CD4-positive, alpha-beta T cell (primary cell): ENCODE results near the gene DMXL2. TPM values are rescaled to one million over a fixed set of nuclear protein-coding genes. Genes with fewer than 3 reads are reported as not detected.
"Not testable (repeated sequence)": the region's sequence is repeated elsewhere in the genome, so short reads cannot be mapped to it uniquely, and the experiment has no call there.

ENCODE experiments used
- ATAC-seq: fragments of 200-7000 bp; cut with Tn5 transposase; one replicate; pipeline ENCODE4 v1.10.0; 2022; ENCODE audit warnings: mild to moderate bottlenecking; ENCODE audit not compliant: poor library complexity
- CTCF ChIA-PET: fragments of 350-600 bp; sonication (Branson Sonifier 250); formaldehyde crosslinking; loops from one replicate; lab custom pipeline; 2021; ENCODE audit warnings: antibody characterized with exemption, inconsistent platforms; lab: Charles Lee
- POLR2A ChIA-PET: fragments of 350-600 bp; sonication (Branson Sonifier 250); formaldehyde crosslinking; loops from one replicate; lab custom pipeline; 2021; ENCODE audit warnings: antibody characterized with exemption, inconsistent platforms; lab: Charles Lee
- DNase-seq, 14 experiments: peaks; one replicate each; pipeline ENCODE4 v3.0.0-alpha.2; 2013 to 2020; ENCODE audit warnings: mixed read lengths in 2 of 14
- H3K27ac ChIP-seq, 2 donors: one replicate each; pipeline versions ENCODE4 v1.5.1 to v1.7.0; 2013; ENCODE audit warnings: low read length in 2 of 2, low read depth in 1 of 2, mild to moderate bottlenecking in 1 of 2
- H3K27me3 ChIP-seq, 2 experiments: 1 replicate in 1 of 2; 2 replicates in 1 of 2; pipeline versions ENCODE4 v1.6.1 to v1.7.0; 2013; ENCODE audit warnings: low read length in 2 of 2, control low read depth in 1 of 2, mild to moderate bottlenecking in 1 of 2, moderate library complexity in 1 of 2; ENCODE audit not compliant: insufficient read depth in 2 of 2, control insufficient read depth in 1 of 2
- H3K36me3 ChIP-seq: one replicate; pipeline ENCODE4 v1.6.1; 2013; ENCODE audit warnings: low read length, control low read depth; ENCODE audit not compliant: insufficient read depth
- H3K4me1 ChIP-seq: one replicate; pipeline ENCODE4 v1.6.1; 2013; ENCODE audit warnings: low read length, control low read depth; ENCODE audit not compliant: insufficient read depth
- H3K4me3 ChIP-seq: one replicate; pipeline ENCODE4 v1.5.1; 2013; ENCODE audit warnings: mild to moderate bottlenecking, low read length, moderate library complexity
- H3K9me3 ChIP-seq, 2 experiments: 1 replicate in 1 of 2; 2 replicates in 1 of 2; pipeline versions ENCODE4 v1.6.1 to v1.7.0; 2013; ENCODE audit warnings: low read length in 2 of 2, mild to moderate bottlenecking in 2 of 2, control low read depth in 1 of 2, moderate library complexity in 1 of 2; ENCODE audit not compliant: control insufficient read depth in 1 of 2, insufficient read depth in 1 of 2
- H3K27ac Mint-ChIP-seq: one replicate; pipeline ENCODE4 v1.8.0; 2020; ENCODE audit warnings: mixed read lengths
- H3K27me3 Mint-ChIP-seq: one replicate; pipeline ENCODE4 v1.8.0; 2021; ENCODE audit warnings: mixed read lengths
- H3K36me3 Mint-ChIP-seq: one replicate; pipeline ENCODE4 v1.8.0; 2021; ENCODE audit warnings: low read depth, mixed read lengths
- H3K4me1 Mint-ChIP-seq: one replicate; pipeline ENCODE4 v1.8.0; 2021; ENCODE audit warnings: low read depth, mixed read lengths
- H3K4me3 Mint-ChIP-seq: one replicate; pipeline ENCODE4 v1.8.0; 2020; ENCODE audit warnings: mild to moderate bottlenecking, mixed read lengths
- H3K9me3 Mint-ChIP-seq: one replicate; pipeline ENCODE4 v1.8.0; 2020; ENCODE audit warnings: mixed read lengths
- CTCF ChIP-seq: fragments of 200-600 bp; IDR thresholded peaks from one replicate; pipeline ENCODE4 v1.8.0; 2022; ENCODE audit warnings: antibody characterized with exemption, mild to moderate bottlenecking
- intact Hi-C, 2 experiments: fragments of 100-400 bp; cut with DNase I in 1 of 2; cut with micrococcal nuclease in 1 of 2; formaldehyde crosslinking; loops; one replicate each; pipeline versions ENCODE4 v1.15.1 to v1.9.0; 2023 to 2025; cut with DNase I, micrococcal nuclease
- total RNA-seq, 174 experiments: library from RNA in 2 of 174; stranded (reverse) in 2 of 174; gene quantifications; one replicate each; pipeline ENCODE4 v1.2.3 and lab custom pipeline; 2021 to 2026

DMXL2 gene
- total RNA-seq, 2 experiments from 2014 or later, result 4.7 to 5.5 TPM

GRCh38 chr15:51576286-51576850 lies 46.2 kb downstream of the DMXL2 start:
- no peaks in the 10 kb centered on the region for H3K4me1 ChIP-seq
- POLR2A ChIA-PET, result no interaction called here

GRCh38 chr15:51575775-51576174 lies 46.8 kb downstream of the DMXL2 start:
- H3K4me3 ChIP-seq, result no peak overlapping the region
- DNase-seq, result no peak
- intact Hi-C loops, result no loop called here
- Mint-ChIP-seq H3K4me1 (no peaks in the 10 kb centered on the region), H3K9me3 (peaks cover 11% of the 10 kb centered on the region), H3K27me3 (no peaks in the 10 kb centered on the region), H3K36me3 (peaks cover 27% of the 10 kb centered on the region), H3K4me3 (no peak overlapping the region), H3K27ac (no peak overlapping the region)
- ATAC-seq, result no peak
- no peaks in the 10 kb centered on the region for H3K4me1 ChIP-seq
- TF ChIP-seq CTCF, result no peak
- CTCF ChIA-PET, result no interaction called here
- no peaks in the 10 kb centered on the region for H3K36me3 ChIP-seq
- no peak overlapping the region for H3K27ac ChIP-seq
- POLR2A ChIA-PET, result no interaction called here
- no peaks in the 10 kb centered on the region for H3K9me3 ChIP-seq
- H3K27me3 ChIP-seq, result no peaks in the 10 kb centered on the region

More at GRCh38 chr15:51576286-51576850, 46.2 kb downstream of the DMXL2 start:
- Histone ChIP-seq H3K27ac (peak overlapping the region in 1 of 2 donors; percentile 42), H3K4me3 (no peak overlapping the region), H3K27me3 (no peaks in the 10 kb centered on the region), H3K36me3 (no peaks in the 10 kb centered on the region), H3K9me3 (no peaks in the 10 kb centered on the region)
- TF ChIP-seq CTCF, result no peak
- no peak overlapping the region for H3K4me3 Mint-ChIP-seq
- CTCF ChIA-PET, result no interaction called here
- H3K27me3 Mint-ChIP-seq, result no peaks in the 10 kb centered on the region
- intact Hi-C loops, result no loop called here
- H3K36me3 Mint-ChIP-seq, result peaks cover 21% of the 10 kb centered on the region
- peaks cover 7% of the 10 kb centered on the region for H3K9me3 Mint-ChIP-seq
- peak in 1 of 14 experiments; percentile 2 for DNase-seq
- H3K27ac Mint-ChIP-seq, result no peak overlapping the region
- ATAC-seq, result no peak
- no peaks in the 10 kb centered on the region for H3K4me1 Mint-ChIP-seq

- intact Hi-C loops, result not testable (repeated sequence)
Observed at GRCh38 chr15:51573352-51573751, 49.2 kb downstream of the DMXL2 start.

GRCh38 chr15:51568939-51569784 lies 53.4 kb downstream of the DMXL2 start:
- CTCF ChIA-PET, H3K4me3 ChIP-seq, H3K27ac ChIP-seq, H3K9me3 ChIP-seq, DNase-seq, H3K4me1 Mint-ChIP-seq, H3K4me3 Mint-ChIP-seq, POLR2A ChIA-PET, intact Hi-C loops, H3K4me1 ChIP-seq, H3K36me3 ChIP-seq, ATAC-seq, H3K27me3 Mint-ChIP-seq, H3K27ac Mint-ChIP-seq, H3K27me3 ChIP-seq: not testable (repeated sequence)
- Mint-ChIP-seq H3K9me3 (peaks cover 16% of the 10 kb centered on the region), H3K36me3 (peaks cover 32% of the 10 kb centered on the region)

More at GRCh38 chr15:51573352-51573751, 49.2 kb downstream of the DMXL2 start:
- CTCF ChIA-PET, H3K4me3 Mint-ChIP-seq, ATAC-seq, H3K27ac Mint-ChIP-seq, H3K27me3 ChIP-seq, H3K27ac ChIP-seq, H3K36me3 ChIP-seq, POLR2A ChIA-PET, H3K27me3 Mint-ChIP-seq, H3K4me1 ChIP-seq, H3K4me3 ChIP-seq, H3K9me3 ChIP-seq, H3K4me1 Mint-ChIP-seq, DNase-seq: not testable (repeated sequence)
- Mint-ChIP-seq H3K9me3 (peaks cover 16% of the 10 kb centered on the region), H3K36me3 (peaks cover 35% of the 10 kb centered on the region)
